GM21423 (cell line): ENCODE measurements around the gene OR10D3.
"Not testable (repeated sequence)": the region's sequence is repeated elsewhere in the genome, so short reads cannot be mapped to it uniquely, and the experiment has no call there.

Source experiments
- ATAC-seq: cut with Tn5 transposase; IDR thresholded peaks from one replicate; pipeline ENCODE4 v1.9.1; 2021; ENCODE audit warnings: mild to moderate bottlenecking, moderate library complexity; ENCODE audit not compliant: unreplicated experiment

The OR10D3 gene, protein sequence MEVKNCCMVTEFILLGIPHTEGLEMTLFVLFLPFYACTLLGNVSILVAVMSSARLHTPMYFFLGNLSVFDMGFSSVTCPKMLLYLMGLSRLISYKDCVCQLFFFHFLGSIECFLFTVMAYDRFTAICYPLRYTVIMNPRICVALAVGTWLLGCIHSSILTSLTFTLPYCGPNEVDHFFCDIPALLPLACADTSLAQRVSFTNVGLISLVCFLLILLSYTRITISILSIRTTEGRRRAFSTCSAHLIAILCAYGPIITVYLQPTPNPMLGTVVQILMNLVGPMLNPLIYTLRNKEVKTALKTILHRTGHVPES

GRCh38 chr11:124183068-124183467, at the start of gene OR10D3:
Gene OR10D3, plus strand, starts transcription at chr11:124183345. Its CDS starts 1,925 bp downstream, at chr11:124185270.
- no peak for ATAC-seq

DNA sequence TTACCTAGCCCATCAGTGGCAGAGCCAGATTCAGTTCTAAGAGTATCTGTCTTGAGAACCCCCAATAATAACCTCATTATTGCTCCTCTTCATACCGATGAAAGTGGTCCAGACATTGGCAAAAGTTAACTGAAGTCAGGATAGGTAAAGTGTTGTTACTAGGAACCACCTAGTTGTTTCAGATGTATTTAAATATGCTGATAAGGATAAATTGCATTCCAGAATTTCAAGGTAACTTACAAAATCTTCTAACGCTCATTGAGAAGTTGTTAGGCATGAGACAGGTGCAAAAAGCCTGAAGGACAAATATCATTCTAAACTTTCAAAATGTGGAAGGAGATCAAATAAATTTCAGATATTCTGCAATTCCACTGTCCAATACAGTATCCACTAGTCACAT, 40.1 kb upstream of the OR10D3 start:
- no peak for ATAC-seq

DNA sequence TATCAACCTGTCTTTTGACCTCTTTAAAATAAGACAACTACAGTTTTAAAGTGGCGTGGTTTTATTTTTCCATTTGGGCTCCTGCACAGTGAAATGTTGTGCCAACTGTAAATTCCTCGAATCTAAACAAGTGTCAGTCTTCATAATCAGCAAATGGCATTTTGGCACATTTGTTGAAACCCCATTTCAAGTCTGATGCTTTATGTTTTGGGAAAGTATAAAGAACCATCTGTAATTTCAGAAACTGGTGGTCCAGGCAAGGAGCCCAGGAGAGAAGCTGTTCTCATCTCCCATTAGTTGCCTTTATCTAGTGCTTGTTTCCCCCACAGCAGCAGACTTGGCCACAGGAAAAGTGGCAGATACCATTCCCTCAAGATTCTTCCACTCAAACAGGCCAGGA, 35.2 kb upstream of the OR10D3 start:
- ATAC-seq, result no peak

DNA sequence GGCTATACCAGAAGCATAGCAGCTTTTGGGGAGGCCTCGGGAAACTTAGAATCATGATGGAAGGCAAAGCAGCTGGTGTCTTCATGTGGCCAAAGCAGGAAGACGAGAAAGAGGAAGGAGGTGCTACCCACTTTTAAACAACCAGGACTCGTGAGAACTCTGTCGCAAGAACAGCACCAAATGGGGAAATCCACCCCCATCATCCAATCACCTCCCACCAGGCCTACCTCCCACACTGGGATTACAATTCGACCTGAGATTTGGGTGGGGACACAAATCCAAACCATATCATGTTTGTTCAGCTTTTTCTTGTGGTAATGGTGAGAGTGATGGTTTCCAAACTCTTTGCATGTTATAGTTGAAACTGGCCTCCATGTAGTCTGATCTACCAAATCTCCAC, 32.5 kb upstream of the OR10D3 start:
- ATAC-seq, result no peak

DNA sequence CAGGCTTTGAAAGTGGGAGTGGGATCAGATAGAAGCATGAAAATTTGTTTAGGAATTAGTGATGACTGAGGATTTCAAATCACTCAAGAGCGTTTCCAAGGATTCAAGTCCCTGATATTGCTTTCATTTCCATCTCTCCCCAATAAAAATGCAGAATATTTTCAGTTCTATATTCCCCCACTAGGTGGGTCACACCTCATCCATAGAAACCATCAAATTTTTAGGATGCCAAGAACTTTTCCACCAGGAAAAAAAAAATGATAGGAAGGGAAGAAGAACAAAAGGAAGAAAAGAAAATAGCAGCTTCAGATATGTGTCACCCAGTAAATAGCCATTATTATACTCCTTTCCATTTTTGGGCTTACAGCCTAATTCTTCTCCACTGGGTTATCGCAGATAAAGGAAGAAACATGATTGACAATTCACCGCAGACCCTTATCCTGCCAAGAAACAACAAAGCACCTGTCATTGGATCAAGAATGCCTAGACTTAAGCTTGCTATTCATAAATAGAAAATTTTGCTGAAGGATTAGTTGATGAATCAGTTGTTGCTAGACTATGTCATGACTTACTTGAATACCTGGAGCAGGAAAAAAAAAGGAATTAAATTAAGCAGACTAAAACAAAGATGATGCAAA, 30.3 kb upstream of the OR10D3 start:
- ATAC-seq, result no peak

GRCh38 chr11:124153821-124154220, 29.3 kb upstream of the OR10D3 start:
- ATAC-seq, result no peak

DNA sequence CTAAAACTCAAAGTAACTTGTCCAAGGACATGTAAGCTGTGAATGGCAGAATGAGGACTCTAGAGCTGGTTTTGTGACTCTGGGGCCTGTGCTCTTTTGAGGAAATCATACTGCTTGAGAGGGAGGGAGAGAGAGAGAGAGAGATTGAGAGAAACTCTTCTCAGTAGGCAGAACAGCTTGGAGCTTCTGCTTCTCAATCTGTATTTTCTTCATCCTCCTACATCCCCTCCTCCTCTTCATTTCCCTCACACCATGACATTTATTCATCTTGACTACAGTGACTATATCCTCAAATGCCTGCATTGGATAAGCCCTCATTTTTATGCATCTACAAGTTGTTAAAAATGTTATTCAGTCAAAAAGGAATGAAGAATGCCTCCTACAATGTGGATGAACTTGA, 23.7 kb upstream of the OR10D3 start:
- no peak for ATAC-seq

- ATAC-seq, result no peak
Observed at GRCh38 chr11:124160986-124161385, 22.2 kb upstream of the OR10D3 start.

DNA sequence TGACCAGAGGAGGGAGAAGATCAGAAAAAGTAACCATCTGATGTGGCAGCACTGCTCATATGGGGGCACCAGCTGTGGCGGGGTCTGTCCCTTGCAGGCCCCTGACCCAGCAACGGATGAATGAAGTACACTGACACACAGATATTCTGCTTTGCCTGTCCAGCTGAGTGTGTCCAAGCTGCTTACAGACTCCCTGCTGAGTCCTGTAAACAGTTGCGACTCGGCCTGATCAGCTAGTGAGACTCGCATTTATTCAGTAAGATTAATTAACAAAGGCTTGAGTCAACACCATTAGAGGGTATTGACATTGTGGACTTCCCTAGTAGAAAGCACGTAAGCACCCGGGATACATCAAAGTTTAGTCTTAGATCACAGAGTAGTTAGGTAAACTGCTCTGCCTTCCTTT, 15.3 kb upstream of the OR10D3 start:
- ATAC-seq, result no peak

DNA sequence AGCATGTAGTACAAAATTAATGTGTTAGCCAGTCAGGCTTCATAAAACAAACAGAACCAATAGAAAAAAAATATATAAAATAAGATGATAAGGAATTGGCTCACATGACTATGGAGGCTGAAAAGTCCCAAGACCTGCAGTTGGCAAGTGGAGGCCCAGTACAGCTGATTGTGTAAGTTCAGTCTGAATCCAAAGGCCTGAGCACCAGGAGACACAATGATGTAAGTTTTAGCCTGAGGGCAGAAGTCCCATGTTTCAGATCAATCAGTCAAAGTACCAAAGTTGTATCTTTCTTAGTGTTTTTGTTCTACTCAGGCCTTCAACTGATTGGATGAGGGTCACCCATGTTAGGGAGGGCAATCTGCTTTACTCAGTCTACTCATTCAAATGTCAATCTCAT, 14.3 kb upstream of the OR10D3 start:
- no peak for ATAC-seq

DNA sequence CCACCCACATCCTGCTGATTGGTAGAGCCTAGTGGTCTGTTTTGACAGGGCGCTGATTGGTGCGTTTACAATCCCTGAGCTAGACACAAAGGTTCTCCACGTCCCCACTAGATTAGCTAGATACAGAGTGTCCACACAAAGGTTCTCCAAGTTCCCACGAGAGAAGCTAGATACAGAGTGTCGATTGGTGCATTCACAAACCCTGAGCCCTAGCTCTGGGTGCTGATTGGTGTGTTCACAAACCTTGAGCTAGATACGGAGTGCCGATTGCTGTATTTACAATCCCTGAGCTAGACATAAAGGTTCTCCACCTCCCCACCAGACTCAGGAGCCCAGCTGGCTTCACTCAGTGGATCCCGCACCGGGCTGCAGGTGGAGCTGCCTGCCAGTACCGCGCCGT, 12.8 kb upstream of the OR10D3 start:
- ATAC-seq, result not testable (repeated sequence)

DNA sequence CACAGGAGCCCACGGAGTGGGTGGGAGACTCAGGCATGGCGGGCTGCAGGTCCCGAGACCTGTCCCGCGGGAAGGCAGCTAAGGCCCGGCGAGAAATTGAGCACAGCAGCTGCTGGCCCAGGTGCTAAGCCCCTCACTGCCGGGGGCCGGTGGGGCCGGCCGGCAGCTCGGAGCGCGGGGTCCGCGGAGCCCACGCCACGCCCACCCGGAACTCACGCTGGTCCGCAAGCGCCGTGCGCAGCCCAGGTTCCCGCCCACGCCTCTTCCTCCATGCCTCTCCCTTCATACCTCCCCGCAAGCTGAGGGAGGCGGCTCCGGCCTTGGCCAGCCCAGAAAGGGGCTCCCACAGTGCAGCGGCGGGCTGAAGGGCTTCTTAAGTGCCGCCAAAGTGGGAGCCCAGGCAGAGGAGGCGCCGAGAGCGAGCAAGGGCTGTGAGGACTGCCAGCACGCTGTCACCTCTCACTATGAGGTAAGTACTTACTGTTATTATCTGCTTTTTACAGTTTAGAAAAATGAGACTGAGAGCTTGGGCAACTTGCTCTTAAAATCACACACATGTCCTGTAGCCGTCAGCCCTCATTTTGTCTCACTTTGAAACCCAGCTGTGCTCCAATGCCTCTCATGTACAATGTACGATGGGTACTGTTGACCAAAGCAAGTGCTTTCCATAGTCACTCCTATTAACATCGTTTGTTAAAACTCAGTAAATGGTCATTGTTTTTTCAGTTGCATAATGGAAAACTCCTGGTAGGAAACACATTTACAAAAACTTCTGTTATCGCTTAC, 12.2 kb upstream of the OR10D3 start:
- no peak for ATAC-seq

DNA sequence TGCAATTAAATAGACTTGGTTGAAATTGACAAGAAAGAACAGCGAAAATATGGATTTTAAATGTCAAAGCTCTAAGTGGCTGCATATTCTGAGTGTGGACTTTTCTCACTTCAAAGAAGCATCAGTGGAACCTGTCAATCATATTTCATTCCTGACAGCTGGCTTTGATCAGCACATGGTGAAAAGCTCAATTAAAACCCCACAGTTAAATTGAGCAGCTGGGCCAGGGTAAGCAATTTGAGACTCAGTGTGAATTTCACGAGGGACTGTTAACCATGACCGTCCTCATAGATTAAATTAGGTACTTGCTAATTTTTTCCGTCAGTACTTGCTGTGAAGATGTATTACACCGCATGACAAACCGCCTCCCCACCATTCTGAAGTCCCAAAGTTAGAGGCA, 11.0 kb upstream of the OR10D3 start:
- ATAC-seq, result no peak

DNA sequence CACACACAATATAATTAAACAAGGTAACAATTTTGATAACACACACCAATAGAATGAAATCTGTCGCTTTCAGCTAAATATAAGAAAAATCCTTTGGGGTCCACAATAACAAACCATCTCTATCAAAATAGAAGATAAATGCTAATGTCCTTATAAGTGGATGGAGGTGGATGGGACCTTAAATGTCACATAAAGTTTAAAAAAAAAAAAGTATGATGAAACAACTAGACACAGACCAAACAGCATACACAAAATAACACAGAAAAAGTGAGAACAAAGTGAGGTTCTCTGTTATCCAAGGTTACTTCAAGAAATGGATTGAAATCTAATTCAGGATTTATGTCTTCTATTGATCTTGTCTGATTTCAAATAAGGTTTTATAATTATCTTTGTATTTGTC, 10.5 kb upstream of the OR10D3 start:
- ATAC-seq, result no peak

- no peak for ATAC-seq
Observed at GRCh38 chr11:124174001-124174583, 9.1 kb upstream of the OR10D3 start.

- no peak for ATAC-seq
Observed at GRCh38 chr11:124176925-124177715, 6.0 kb upstream of the OR10D3 start.

DNA sequence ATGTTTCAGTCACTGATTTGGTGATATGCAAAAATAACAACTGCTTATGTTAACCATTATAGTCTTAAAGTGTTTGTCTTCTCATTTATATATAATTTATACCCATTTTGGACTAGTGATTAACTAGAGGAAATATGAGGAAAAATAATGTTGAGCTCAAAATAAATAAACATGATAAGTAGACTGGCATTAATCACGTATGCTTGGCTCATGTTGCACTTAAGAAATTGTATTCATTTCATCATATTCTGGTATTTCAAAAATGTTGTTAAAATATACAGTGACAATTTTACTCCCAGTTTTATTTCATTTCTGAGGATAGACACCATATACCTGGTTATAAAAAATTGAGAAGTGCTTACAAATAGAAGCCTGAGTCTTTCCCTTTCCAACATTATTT, 3.8 kb upstream of the OR10D3 start:
- ATAC-seq, result no peak

DNA sequence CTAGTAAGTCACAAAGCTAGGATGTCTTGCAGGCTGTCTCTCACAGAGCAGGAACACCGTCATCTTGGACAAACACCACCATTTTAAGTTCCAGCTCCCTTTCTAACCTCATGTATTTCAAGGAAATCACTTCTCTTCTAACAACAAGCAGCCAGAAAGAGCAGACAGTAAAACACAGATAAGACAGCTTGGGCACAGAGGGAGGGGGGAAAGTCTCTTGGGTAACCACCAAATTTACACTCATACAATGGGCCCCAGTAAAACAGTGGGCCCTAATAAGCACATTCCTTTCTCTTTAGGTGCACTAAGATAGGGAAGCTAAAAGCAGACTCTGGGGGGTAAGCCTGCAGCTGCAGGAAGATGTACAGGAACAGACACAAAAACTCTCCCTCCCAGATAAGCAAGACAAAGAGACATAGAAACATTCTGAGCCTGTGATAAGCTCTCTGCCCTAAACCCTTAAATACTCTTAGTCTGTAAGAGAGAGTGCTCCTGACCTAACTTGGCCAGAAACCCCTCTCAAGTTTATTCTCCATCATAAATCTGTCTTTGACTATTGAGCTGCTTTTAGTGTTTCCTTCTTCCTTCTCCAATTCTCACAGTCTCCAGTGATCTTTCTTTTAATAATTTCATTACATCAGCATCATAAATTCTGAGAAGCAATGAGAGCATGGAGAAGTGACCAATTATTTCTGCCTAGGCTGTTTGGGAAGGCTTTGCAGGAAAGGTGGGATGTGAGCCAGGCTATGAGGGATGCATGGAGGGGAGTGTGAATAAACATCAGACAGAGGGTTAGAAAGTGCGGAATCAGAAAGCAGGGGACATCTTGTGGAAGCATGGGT, 7.4 kb downstream of the OR10D3 start:
- no peak for ATAC-seq

DNA sequence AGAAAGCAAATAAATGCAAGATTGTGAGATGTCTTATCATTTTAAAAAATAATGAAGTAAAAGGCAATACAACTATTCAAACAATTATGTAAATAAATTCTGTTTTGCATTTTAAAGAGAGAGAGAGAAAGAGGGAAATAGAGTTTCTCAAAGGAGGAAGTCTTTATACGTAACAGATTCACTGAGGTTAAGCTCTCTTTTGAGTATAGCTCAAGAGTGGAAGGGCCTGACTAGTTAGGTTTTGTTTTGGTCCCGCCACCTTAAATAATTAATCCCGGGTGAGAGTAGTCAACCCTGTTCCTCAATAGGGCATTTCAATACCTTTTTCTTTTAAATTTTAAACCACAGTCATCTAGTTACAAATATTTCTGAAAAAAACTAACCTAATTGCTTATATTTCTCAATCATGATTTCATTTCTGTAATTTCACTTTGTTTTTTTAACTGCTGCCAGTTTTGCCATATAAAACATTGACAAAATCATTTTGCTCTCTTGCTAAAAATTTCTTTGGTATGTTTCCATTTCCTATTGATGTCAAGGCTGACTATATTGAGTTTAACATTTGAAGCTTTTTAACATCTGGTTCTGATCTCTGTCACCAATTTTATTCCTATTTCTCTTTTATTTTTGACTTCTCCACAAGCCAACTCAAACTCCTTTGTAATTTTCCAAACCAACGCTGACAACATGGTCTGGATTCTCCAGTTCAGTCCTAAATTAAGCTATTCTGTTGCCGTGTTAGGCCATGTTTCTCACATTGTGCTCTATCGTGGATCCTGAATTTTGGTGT, 10.3 kb downstream of the OR10D3 start:
- peak; percentile 89 for ATAC-seq
